ENCODE results near the gene TK2.

The TK2 gene

DNA sequence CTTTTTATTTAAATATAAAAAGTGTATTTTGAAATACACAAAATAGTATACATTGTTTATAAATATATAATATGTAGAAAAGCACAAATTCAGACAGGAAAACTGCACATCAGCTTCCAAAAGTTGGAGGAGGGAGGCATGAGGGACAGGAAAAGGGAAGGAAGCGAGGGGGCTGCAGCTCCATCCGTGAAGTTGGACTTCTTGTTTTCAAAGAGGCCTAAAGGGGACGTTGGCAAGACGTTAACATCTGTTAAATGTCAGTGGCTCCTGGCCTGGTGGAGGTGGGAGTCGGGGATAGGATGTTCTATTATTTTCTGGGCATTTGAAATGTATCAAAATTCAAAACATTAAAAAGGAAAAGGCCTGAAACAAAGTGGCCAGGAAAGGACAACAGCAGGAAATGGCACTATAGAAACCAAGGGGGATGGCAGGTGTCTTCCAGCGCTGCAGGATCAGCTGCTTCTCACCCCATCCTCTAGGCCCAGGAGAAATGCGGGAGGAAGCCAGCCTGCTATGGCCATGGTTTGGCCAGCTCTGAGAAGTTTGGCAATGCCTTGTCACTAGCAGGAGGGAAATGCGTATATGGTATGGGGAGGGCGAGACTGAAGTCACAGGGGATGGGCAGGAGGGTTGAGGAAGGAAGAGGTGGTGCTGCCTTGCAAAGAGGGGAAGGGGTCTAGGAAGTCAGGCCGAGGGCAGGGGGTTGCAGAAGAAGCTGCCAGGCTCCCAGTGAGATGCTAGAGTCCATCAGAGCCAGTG, 35.7 kb upstream of the TK2 start:
- H3K27me3 ChIP-seq (replicated peaks), result no peaks in the 10 kb centered on the region
- no peak for DNase-seq
- TF ChIP-seq, protein P1, sequence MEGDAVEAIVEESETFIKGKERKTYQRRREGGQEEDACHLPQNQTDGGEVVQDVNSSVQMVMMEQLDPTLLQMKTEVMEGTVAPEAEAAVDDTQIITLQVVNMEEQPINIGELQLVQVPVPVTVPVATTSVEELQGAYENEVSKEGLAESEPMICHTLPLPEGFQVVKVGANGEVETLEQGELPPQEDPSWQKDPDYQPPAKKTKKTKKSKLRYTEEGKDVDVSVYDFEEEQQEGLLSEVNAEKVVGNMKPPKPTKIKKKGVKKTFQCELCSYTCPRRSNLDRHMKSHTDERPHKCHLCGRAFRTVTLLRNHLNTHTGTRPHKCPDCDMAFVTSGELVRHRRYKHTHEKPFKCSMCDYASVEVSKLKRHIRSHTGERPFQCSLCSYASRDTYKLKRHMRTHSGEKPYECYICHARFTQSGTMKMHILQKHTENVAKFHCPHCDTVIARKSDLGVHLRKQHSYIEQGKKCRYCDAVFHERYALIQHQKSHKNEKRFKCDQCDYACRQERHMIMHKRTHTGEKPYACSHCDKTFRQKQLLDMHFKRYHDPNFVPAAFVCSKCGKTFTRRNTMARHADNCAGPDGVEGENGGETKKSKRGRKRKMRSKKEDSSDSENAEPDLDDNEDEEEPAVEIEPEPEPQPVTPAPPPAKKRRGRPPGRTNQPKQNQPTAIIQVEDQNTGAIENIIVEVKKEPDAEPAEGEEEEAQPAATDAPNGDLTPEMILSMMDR (IDR thresholded peaks at IDR 0.05; ENCODE audit: low read depth, low read length, missing control alignments), result no peak
- H3K4me3 ChIP-seq (ENCODE audit: low read depth, low read length), result no peak overlapping the region
- in situ Hi-C loops (cut with HindIII; ENCODE audit: low pct_ligation_motif_present, low sequenced_read_pairs), result no loop called here
- H3K27ac ChIP-seq, result no peak overlapping the region
- no peaks in the 10 kb centered on the region for H3K36me3 ChIP-seq (replicated peaks)

DNA sequence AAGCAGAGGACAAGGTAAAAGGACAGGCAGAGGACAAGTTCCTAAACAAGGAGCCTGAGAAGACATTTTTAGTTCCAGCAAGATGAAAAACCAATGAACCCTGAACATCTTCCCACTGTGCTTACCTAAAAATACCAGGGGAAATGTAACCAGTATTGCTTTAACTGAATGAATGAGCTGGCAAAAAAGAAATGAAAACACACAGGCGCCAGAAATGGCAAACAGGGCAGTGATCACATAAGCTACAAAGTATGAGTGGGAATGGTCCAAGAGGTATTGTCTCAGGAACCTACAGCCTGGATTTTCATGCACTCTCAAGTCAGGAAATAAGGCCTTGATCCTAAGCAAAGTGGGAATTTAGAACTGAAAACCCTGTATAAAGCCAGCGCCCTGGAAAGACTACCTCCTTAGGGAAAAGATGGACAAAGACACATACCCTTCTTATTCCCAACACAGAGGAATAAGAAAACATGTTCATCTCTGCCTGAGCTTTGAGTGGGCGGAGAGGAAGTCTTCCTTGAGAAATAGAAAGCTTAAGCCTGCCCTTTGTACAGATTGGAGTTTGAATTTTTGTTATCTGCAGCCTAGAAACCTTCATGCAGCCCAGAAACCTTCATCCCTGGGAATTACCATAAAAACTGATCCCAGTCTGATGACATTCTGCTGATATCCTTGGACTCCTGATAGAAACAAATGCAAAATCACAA, 31.5 kb upstream of the TK2 start:
- DNase-seq, result peak; percentile 33
- Histone ChIP-seq H3K27ac (no peak overlapping the region), H3K27me3 (replicated peaks) (peaks cover 10% of the 10 kb centered on the region), H3K36me3 (replicated peaks) (no peaks in the 10 kb centered on the region), H3K4me3 (ENCODE audit: low read depth, low read length) (no peak overlapping the region)
- TF ChIP-seq, protein P1 (IDR thresholded peaks at IDR 0.05; ENCODE audit: low read depth, low read length, missing control alignments), result no peak
- in situ Hi-C loops (cut with HindIII; ENCODE audit: low pct_ligation_motif_present, low sequenced_read_pairs), result no loop called here

DNA sequence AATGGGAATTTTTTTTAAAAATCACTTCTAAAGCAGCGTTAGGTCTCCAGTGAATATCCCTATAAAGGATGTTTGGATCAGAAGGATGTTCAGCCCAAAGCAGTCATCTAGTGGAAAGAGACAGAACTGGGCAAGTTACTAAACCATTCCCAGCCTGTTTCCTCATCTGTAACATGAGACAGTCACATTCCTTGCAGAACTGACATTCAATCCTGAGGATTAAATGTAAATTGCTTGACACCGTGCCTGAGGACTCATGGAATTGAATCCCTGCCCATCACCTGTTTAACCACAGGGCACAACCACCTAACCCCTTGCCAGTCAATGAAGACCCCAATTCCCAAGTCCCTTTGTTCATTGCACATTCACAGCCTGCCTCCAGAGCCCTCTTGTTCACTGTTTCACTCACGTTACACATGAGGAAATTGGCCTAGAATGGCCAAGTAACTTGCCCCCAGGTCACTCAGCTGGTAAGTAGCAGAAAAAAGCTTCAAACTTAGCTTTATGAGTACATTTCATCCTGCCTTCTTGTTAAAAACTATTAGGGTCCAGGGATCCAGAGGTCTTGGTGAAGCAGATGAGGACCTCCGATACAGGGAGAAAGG, 30.8 kb upstream of the TK2 start:
- Histone ChIP-seq H3K36me3 (replicated peaks) (no peaks in the 10 kb centered on the region), H3K27me3 (replicated peaks) (peaks cover 10% of the 10 kb centered on the region), H3K27ac (no peak overlapping the region), H3K4me3 (ENCODE audit: low read depth, low read length) (no peak overlapping the region)
- DNase-seq, result peak; percentile 60
- in situ Hi-C loops (cut with HindIII; ENCODE audit: low pct_ligation_motif_present, low sequenced_read_pairs), result no loop called here
- TF ChIP-seq, protein P1 (IDR thresholded peaks at IDR 0.05; ENCODE audit: low read depth, low read length, missing control alignments), result peak; percentile 29

DNA sequence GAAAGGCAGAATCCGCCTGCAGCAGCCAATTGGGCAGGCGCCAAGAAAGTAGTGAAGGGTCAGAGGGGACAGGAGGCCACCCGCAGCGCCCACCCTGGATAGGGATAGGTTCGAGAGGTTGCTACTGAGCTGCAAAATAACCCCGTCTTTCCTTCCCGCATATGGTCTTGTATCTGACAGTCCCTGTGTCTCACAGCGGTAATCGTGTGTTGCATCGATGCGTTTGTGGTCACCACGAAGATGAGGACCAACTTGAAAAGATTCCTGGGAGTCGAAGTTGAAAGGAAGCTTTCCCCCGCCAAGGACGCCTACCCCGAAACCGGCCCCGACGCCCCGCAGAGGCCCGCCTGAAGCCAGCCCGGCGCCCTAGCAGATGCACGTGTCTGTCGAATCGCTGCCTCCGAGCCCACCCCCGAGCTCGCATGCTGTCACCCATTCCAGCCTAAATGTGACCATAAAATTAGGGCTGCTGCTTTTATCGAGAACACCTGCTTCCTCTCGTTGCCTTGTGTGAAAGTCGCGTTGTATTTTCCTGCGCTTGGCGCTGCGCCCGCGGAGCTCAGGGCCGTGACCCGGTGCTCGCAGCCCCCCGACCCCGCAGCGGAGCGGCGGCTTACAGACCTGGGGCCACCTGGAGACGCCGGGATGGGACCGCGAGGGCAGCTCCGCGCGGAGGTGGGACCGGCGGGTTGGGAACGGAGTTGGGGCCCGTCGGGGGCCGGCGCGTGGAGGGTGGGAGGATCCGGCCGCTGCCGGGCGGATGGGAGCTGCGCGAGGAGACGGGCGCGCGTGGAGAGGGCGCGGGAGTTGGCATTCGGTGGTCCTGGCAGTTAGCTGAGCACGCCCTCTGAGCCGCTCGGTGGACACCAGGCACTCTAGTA, 29.0 kb upstream of the TK2 start, which contains the start of gene CMTM2:
TSS of gene CMTM2 (plus strand) at position 813 of the 881 bp plus-strand sequence. CDS start 145 bp downstream, outside the sequence.
- in situ Hi-C loops (cut with HindIII; ENCODE audit: low pct_ligation_motif_present, low sequenced_read_pairs), result no loop called here
- Histone ChIP-seq H3K27ac (no peak within 1 kb of the TSS), H3K36me3 (replicated peaks) (no peaks in the 10 kb centered on the region), H3K4me3 (ENCODE audit: low read depth, low read length) (peak within 1 kb of the TSS; percentile 34), H3K27me3 (replicated peaks) (peaks cover 10% of the 10 kb centered on the region)
- no peak for DNase-seq
- TF ChIP-seq, protein P1 (IDR thresholded peaks at IDR 0.05; ENCODE audit: low read depth, low read length, missing control alignments), result no peak

DNA sequence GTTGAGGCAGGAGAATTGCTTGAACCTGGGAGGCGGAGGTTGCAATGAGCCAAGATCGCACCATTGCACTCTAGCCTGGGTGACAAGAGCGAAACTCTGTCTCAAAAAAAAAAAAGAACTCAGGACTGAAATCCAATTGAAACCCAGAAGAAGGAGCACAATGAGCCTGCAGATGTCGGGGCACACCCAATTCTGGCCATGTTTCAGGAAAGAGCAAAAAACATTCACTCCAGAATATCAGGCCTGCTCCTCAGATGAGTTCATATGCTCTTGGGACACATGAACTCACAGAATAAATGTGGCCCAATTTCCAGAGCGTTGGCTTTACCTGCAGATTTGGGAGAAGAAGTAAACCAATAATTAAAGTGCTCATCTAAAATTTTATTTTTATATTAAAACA, 26.4 kb upstream of the TK2 start:
- no peak overlapping the region for H3K4me3 ChIP-seq (ENCODE audit: low read depth, low read length)
- H3K36me3 ChIP-seq (replicated peaks), result no peaks in the 10 kb centered on the region
- peaks cover 10% of the 10 kb centered on the region for H3K27me3 ChIP-seq (replicated peaks)
- H3K27ac ChIP-seq, result no peak overlapping the region
- TF ChIP-seq, protein P1 (IDR thresholded peaks at IDR 0.05; ENCODE audit: low read depth, low read length, missing control alignments), result no peak
- DNase-seq, result no peak
- in situ Hi-C loops (cut with HindIII; ENCODE audit: low pct_ligation_motif_present, low sequenced_read_pairs), result no loop called here

All from brain microvascular endothelial cell (primary cell).